ENCODE measurements around the gene PIGO. TPM values are rescaled to one million over a fixed set of nuclear protein-coding genes. Genes with fewer than 3 reads are reported as not detected.

The PIGO gene
- total RNA-seq, 1 donor from 2014 or later: 6.9 TPM

DNA sequence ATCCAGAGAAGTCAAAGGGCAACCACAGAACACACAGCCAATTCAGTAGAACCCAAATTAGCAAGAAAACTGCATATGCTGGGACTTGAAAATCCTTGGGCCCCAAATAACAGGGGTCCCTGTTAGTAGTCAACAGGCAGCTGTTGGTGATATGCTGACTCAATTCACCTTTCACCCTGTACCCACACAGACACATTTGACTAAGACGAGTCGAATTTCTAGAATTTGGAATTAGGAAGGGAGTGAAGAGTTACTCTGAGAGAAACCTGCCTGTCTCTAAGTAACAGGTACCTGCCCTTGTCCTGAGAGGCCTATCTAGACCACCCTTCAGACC is 23.1 kb downstream of the PIGO start:
- FAIRE-seq (no peak), DNase-seq (ENCODE audit: low spot score in 2 of 2) (no peak)

DNA sequence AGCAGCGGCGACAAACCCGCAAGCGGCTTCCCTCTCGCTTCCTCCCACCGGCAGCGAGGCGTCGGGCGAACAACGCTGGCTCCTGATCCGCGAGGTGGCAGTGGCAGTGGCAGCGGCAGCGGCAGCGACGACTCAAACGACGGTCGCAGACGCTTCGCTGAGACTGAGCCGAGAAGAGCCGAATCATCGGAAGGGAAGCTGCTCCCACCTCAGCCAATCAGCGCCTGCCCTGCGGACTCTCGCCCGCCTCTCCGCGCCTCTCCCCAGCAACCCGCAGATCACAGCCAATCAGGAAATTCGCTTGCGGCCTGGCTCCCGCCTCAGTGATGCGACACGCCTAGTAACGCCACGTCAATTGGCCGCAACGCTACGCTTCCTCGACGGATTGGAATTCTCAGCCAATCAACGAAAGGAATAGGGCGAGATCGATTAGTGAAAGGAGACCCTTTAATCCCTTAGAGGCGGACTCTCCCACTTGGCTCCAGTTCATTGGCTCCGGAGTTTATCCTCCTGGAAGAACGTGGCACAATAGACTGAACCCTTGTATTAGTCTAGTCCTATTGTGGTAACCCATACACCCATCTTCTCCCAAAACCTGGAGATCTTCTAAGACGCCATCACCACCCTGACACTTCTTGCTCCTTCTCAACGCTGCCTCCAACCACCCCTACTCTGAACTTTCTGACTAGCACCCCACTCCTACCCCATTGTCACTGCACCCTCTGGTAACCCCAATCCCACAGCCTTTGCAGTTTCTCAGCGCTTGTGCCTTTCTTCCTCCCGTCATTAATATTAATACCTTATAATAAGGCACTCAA is 23.7 kb downstream of the PIGO start, which contains the start of gene VCP:
VCP (minus strand) TSS at position 165 of the 818 bp plus-strand sequence. CDS start 272 bp downstream, outside the sequence.
- DNase-seq (ENCODE audit: low spot score in 2 of 2): peak; percentile 99
- peak; percentile 98 for FAIRE-seq

DNA sequence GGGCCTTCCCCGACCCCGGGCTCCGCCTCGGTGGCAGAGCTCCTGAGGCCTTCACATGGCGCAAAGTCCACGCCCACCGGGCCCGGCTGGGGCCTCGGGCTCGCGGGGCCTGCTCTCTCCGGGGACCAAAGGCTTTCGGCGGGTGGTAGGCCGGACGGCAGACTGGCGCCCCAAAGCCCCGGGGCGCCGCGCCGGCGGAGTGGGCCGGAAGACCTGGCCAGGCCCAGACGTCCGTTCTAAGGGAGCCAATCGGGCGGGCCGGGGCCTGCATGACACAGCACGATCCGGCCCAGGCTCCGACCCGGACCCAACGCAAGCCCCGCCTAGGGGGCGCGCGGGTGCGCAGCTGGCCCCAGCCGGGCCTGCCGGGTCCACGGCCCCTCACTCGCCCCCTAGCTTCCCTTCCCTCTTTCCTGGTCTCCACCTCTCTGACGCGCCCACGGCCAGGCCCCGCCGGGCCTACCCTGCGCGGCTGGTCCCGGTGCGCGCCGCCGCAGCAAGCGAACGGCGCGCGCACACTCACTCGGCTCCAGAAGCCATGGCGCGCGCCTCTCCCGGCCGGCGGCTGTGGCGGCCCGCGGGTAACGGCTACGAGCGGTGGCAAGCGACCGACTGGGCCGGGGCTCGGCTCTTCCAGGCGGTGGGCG is 24.5 kb downstream of the PIGO start:
- no peak for FAIRE-seq
- peak; percentile 77 to 79 for DNase-seq (ENCODE audit: low spot score in 2 of 2)

DNA sequence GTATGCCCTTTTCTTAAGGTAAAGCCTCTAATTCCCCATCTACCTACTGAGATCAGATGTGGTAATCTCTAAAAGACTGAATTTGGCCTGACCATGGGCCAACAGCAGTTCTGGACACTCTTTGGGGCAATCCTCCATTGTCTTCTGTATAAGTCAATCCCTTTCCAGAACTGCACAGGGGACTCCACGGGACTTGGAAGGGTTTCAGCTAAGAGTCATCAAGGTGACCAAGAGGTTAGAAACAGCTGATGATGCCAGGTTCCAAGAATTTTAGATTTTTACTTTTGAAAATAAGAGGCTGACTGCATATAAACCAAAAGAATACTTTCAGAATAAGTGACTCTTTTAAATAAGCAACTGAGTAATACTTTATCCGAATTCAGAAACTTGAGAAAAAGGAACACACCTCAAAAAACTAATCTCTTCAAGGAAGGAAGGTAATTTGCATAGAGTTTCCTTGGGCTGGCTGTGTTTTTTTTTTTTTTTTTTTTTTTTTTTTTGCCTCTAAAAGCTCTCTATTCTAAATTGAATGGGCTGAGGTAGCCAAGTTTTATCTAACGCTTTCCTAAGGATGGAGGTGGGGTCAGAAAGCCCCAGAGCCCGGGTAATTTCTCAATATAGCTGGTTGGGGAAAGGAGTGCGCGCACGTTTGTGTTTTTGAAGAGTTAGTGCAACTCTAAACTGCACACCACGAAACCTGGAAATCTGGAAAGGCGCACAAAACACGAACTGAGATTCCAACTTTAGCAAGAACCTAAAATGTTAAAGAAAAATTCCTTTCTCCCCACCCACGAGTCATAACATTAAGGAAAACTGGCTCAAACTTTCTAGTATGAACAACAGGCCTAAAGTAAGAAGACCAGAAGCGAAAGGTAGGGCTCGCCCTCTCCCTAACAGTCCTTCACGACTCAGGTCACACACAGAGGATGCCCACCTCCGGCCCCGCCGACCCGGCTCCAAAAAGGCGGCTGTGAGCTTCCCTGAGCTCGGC is 25.3 kb downstream of the PIGO start:
- DNase-seq (ENCODE audit: low spot score in 2 of 2) (no peak), FAIRE-seq (no peak)

DNA sequence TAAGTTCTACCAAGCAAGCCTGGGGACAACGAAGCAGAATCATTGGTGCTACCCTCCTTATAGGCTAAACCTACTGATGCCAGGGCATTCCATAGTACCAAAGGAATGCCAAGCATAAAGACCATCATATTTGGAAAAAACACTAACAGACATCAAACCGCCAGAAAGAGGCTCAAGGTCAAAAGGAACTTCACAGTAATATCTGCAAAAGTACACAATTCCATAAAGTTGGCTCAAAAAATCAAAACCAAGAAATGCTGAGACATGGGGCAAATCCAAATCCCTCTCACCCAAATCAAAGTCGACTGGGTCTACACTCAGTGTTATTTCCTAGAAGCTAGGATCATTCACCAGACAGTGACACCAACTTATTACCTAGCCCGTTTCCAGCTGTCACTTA is 27.4 kb downstream of the PIGO start:
- FAIRE-seq (no peak), DNase-seq (ENCODE audit: low spot score in 2 of 2) (no peak)

DNA sequence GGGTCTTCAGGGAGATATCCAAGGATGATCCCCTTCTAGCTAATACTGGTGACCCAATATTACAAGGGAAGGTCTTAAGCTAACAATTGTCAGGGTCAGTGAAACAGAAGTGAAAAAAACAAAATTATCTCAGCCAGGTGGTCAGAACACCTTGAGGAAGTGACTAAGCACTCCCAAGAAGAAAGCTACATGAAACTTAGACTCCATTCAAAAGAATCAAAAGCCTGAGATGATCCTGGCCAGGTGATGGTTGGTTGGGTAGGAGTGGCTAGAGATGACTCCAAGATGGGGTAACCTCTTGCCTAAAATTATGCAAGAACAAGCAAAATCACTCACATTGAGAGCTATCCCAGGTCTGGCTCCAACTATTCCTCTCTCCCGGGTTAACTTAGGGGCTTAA is 29.3 kb downstream of the PIGO start:
- no peak for FAIRE-seq
- no peak for DNase-seq (ENCODE audit: low spot score in 2 of 2)

DNA sequence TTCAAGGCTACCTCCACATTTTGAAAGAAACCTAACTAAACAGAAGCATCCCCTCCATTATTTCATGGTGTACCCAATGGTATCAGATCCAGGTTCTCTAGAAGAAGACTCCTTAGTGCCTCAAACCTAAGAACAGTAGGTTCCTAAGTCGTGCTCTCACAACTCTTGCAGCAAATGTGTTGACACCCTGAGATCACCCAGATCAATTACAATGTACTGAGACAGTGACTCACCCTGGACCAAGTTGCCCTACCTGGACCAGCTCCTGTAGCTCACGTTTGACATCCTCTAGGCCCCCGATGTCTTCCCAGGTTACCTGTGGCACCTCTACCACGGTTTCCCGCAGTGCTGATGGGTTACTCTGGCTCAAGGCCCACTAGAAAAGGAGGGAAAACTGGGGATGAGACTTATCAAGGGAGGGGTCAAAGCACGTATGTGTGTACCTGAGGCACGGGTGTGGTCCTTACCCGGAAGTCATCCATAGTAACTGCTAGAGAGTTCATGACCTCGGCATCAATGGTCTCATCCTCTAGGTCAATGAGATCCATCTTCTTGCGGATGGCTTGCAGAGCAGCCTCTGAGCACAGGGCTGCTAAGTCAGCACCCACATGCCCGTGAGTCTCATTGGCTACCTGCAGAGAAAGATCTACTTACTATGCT is 35.7 kb downstream of the PIGO start:
- FAIRE-seq (no peak), DNase-seq (ENCODE audit: low spot score in 2 of 2) (no peak)

DNA sequence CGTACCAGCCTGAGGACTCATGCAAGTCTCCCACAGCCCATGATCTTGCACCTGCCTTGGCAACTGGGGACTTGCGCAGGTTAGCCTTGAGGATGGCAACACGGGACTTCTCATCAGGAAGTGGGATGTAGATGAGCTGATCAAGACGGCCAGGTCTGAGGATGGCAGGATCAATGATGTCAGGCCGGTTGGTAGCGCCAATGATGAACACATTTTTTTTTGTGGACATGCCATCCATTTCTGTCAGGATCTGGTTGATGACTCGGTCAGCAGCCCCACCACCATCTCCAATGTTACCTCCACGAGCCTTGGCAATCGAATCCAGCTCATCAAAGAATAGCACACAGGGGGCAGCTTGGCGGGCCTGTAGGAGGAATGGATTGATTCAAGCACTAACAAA is 37.0 kb downstream of the PIGO start:
- FAIRE-seq (no peak), DNase-seq (ENCODE audit: low spot score in 2 of 2) (no peak)

DNA sequence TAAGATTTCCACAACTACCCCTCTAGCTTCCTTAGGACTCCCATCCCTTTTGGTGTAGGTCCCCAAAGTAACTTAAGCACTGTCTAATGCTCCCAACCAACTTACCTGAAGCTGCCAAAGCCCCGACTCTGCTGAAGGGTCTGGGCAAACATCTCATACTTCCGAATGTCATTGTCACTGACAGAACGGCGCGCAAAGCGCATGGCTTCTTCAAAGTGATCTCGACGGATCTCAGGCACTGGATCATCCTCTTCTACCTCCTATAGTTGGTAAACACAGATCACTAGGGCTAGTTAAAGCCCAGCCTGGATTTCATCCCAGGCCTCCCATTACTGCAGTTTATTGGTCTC is 39.1 kb downstream of the PIGO start:
- DNase-seq (ENCODE audit: low spot score in 2 of 2) (no peak), FAIRE-seq (no peak)

DNA sequence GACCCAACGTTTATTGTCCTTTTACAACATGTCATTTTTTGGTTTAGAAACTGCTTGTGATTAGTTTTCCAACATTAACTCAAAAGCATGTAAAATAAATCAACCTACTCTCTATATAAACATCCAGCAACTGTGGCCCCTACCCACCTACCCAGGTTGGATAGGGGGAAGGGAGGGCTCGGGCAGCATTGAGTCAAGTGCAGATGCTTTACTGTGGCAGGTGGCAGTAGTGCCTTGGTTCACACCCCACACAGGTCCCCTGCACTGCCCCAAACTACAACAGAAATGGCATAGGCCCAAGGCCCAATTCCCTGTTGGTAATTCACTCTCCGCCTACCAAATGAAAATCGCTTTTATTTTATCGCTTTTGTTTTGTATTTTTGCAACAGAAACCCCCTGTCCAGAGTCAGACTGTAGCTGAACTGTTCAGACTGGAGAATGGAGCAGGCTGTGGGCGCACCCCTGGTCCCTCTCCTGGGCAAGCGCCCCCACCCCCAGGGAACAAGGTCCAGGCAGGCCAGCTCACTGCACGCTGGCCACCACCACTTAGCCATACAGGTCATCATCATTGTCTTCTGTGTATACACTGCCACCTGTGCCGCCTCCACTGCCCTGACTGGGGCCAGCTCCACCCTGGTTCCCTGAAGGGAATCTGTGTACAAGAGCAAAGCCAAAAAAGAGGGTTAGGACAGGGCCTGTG is 39.7 kb downstream of the PIGO start:
- FAIRE-seq: no peak
- no peak for DNase-seq (ENCODE audit: low spot score in 2 of 2)

DNA sequence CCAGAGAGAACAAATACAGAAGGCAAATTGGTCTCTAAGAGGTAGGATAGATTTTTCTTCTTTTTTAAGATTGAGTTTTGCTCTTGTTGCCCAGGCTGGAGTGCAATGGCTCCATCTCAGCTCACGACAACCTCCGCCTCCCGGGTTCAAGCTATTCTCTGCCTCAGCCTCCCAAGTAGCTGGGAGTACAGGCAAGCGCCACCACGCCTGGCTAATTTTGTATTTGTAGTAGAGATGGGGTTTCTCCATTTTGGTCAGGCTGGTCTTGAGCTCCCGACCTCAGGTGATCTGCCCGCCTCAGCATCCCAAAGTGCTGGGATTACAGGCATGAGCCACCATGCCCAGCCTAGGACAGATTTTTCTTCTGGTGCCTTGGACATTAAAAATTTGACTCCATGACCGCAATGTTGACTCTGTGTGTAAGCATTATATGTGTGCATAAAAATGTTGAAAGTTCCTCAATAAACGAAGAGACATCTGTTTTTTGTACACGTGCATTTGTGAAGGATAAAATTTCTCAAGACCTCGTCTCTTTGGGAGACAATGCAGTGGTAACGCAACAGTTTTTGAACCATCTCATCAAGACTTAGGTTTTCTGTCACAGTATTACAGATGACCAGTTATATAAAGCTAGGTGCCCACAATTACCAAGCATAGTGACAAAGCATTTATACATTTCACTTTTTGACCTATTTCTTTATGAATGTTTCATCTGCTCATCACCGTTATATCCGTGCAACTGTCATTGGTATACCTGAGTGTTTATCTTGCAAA is 41.3 kb downstream of the PIGO start:
- FAIRE-seq: no peak
- no peak for DNase-seq (ENCODE audit: low spot score in 2 of 2)

DNA sequence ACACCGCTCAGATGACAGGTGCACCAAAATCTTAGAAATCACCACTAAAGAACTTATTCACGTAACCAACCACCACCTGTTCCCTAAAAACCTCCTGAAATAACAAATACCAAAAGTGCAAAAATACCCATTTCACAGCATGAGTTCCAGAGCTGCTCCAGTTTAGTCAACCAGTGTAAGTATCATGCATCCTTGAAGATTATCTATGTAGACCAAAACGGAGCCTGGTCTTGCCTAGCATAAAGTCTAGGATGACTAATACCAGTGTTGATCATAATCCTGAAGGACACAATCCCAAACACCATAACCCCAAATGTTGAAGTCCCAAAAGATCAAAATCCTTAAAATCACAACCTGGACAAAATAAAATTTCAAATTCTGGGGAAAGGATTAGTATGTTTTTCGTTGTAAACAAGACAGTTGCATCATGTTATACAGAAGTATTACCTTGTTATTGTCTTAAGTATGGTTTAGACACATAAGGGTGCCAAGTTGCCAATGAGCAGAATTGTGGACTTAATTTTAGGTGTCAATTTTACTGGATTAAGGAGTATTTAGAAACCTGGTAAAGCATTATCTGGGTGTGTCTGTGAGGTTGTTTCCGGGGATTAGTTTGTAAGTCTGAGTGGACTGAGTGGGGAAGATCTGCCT is 42.1 kb downstream of the PIGO start:
- no peak for DNase-seq (ENCODE audit: low spot score in 2 of 2)
- no peak for FAIRE-seq

DNA sequence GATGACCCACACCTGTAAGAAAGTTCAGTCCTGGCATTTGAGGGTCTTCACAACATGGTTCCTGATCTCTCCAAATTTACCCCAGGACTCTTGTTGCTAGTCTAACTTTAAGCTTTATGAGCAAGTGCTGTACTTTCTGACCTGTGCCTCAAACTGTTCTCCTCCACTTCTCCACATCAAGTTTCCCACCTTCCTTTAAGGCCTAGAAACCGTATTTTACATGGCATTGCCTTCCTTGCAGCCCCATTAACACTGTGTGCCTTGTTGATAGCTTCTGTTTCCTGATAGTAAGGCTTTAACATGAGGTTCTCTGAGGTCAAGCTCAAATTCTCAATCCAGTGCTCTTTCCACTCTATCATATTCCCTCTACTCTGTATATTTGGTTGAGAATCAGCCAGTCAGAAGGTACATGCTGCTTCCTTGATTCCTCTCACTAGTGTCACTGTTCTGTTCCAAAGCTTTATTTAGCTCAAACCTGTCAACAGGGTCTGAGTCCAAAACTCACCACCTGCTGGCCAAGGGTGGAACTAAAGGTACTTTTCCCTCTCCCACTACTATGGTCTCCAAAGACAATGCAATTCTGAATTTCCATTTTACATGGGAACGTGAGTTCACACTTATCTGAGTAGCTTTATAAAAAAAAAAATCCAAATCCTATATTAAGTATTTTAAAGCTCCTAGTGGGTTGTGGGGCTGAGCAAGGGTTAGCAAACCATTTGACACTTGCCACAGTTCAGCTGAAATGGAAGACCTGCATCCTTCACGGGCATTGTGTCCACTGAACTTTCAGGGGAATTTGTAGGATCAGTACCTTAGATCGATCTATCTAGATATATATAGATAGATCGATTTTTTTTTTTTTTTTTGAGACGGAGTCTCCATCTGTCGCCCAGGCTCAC is 45.1 kb downstream of the PIGO start:
- FAIRE-seq (no peak), DNase-seq (ENCODE audit: low spot score in 2 of 2) (peak in 1 of 2 donors; percentile 46)

DNA sequence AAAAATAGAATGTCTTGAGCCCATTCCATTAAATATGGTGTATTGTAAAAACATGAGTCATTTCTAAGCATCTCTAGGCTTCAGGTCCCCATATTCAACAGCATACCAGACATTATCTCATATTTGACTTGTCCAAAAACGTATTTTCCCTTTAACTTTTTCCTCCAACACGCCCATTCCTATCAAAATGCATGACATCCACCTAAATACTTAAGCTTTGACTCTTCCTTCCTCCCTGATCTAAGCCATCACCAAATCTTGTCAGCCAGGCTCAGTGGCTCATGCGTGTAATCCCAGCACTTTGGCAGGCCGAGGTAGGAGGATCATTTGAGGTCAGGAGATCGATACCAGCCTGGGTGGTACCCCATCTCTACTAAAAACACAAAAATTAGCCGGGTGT is 47.9 kb downstream of the PIGO start:
- FAIRE-seq: no peak
- no peak for DNase-seq (ENCODE audit: low spot score in 2 of 2)

DNA sequence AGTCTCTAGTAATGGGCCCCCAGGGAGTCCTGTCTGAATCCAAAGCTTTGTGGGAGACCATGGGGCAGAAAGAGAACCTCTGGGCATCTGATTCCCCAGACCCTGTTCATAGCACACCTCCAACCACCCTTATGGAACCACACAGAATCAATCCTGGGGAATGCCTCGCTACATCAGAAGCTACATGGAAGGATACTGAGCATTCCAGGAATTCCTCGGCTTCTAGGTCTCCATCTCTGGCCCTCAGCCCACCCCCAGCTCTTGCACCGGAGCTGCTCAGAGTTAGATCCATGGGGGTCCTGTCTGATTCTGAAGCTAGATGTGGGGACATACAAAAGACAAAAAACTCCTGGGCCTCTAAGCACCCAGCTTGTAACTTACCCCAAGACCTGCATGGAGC is 52.3 kb downstream of the PIGO start:
- no peak for FAIRE-seq

DNA sequence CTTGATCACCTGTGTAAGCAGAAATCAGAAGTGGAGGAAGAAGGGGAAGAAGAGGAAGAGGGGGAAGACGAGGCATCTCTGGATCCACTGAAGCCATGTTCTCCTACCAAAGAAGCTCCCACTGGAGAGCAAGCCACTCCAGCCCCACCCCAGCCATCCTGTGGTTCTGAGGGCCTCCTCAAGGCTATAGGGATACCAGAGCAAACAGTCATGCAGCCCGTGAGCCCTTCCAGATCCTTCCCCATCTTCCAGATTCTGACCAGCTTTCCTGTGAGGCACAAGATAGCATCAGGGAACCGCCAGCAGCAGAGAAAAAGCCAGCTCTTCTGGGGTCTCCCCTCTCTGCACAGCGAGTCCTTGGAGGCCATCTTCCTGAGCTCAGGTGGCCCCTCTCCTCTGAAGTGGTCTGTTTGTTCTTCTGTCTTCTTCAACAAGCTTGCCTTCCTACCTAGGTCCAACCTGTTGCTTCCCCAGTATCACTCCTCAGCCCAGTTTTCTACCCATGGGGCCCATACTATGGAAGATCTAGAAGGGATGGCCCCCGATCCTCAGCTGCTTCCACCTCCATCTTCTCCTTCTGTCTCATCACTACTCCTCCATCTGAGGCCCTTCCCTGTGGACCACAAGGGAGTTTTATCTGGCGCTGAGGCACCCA is 53.4 kb downstream of the PIGO start:
- no peak for DNase-seq (ENCODE audit: low spot score in 2 of 2)
- FAIRE-seq: no peak

More for the DNA sequence above, 52.3 kb downstream of the PIGO start:
- DNase-seq (ENCODE audit: low spot score in 2 of 2): no peak

DNA sequence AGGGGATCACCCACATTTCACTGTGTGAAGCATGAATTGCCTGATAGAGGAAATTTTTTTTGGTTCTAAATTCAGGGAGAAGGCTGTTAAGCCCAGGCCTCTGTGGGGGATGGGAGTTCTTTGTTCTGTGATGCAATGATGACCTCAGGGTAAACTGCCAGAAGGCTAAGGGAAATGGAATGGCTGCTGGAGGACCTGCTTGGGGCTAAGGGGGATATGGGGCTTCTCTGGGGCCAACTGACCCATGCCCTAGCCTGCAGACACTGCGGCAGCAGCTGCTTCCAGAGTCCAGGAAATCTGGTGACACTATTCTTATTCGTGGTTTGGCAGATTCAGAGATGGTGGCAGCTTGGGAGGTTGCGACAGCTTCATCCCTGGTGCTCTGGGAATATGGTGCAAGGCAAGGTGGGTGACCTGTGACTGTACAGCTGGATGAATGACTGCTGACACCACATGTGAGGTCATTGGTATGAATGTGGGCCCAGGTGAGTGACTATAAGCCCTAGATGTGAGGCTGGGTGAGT is 54.2 kb downstream of the PIGO start:
- FAIRE-seq (no peak), DNase-seq (ENCODE audit: low spot score in 2 of 2) (no peak)

Measured in frontal cortex (tissue), 4 donors.